ENCODE data around the gene AMELX. TPM values are rescaled to one million over a fixed set of nuclear protein-coding genes. Genes with fewer than 3 reads are reported as not detected.

AMELX gene
- not detected in 2 replicates for total RNA-seq (2014; rRNA removed; shearing (Covaris generic); ENCODE audit: low replicate concordance)

- Histone ChIP-seq H3K79me2 (ENCODE audit: low read length) (no peaks in the 10 kb centered on the region), H3K27ac (ENCODE audit: low read length) (no peak within 1 kb of the TSS), H3K27me3 (ENCODE audit: low read length) (no peaks in the 10 kb centered on the region), H3K4me2 (ENCODE audit: low read depth, low read length, poor library complexity, severe bottlenecking) (no peak within 1 kb of the TSS), H3K4me3 (ENCODE audit: low read length) (no peak within 1 kb of the TSS), H3K9ac (ENCODE audit: low read length) (no peak within 1 kb of the TSS), H3K36me3 (ENCODE audit: insufficient read depth, low read length) (no peaks in the 10 kb centered on the region), H3K9me2 (replicated peaks; ENCODE audit: insufficient read depth, low read length) (no peaks in the 10 kb centered on the region), H3K9me3 (ENCODE audit: low read length) (no peaks in the 10 kb centered on the region), H4K20me1 (ENCODE audit: insufficient read depth, low read depth, low read length) (no peaks in the 10 kb centered on the region), H2AFZ (ENCODE audit: low read length) (no peak within 1 kb of the TSS), H3K4me1 (ENCODE audit: low read length) (no peaks in the 10 kb centered on the region)
- no peak for DNase-seq
These were observed at the start of gene AMELX for GRCh38 chrX:11293113-11293512. Gene AMELX (plus strand): TSS chrX:11293413. CDS start chrX:11294789, 1,376 bp downstream.

GRCh38 chrX:11244636-11245035, 48.6 kb upstream of the AMELX start:
- no peaks in the 10 kb centered on the region for H3K9me3 ChIP-seq (ENCODE audit: low read length)
- H2AFZ ChIP-seq (ENCODE audit: low read length), result no peak overlapping the region
- no peak overlapping the region for H3K4me3 ChIP-seq (ENCODE audit: low read length)

DNA sequence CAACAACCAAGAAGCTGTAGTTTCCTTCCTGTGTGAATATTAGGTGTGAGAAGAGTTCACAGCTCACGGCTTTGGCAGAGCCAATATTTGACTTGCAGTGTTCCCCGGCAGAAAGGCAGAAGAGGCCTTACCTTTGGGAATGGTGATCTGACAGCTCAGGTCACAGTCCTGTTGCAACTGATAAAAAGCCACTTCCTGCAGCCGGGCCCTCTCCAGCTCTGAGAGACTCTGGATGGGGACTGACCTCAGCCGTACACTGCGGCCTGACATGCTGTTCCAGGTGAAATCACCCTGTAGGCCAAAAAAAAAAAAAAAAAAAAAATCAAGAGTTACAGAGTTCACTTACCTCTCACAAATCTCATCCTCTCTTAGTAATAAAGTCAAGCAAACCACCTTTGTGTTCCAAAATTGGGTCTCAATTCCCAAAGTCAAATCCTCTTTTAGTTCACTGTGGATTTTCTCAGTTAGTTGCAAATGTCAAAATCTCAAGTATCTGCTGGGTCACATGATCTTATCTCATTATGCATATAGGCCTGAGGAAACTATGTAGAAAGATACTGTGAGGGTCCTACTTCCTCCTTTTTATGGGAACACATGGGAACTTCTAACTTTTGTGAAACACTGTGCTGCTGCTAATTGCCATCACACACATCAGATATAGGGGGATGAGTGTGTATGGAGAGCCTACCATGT, 38.6 kb upstream of the AMELX start:
- no peak for DNase-seq
- no peaks in the 10 kb centered on the region for H3K36me3 ChIP-seq (ENCODE audit: insufficient read depth, low read length)
- no peaks in the 10 kb centered on the region for H3K27me3 ChIP-seq (ENCODE audit: low read length)
- no peaks in the 10 kb centered on the region for H3K9me2 ChIP-seq (replicated peaks; ENCODE audit: insufficient read depth, low read length)
- no peak overlapping the region for H3K4me3 ChIP-seq (ENCODE audit: low read length)
- H3K4me2 ChIP-seq (ENCODE audit: low read depth, low read length, poor library complexity, severe bottlenecking), result no peak overlapping the region
- no peak overlapping the region for H2AFZ ChIP-seq (ENCODE audit: low read length)
- H3K79me2 ChIP-seq (ENCODE audit: low read length), result no peaks in the 10 kb centered on the region
- no peak overlapping the region for H3K27ac ChIP-seq (ENCODE audit: low read length)
- H3K9me3 ChIP-seq (ENCODE audit: low read length), result no peaks in the 10 kb centered on the region
- H3K4me1 ChIP-seq (ENCODE audit: low read length), result no peaks in the 10 kb centered on the region
- H3K9ac ChIP-seq (ENCODE audit: low read length), result no peak overlapping the region
- H4K20me1 ChIP-seq (ENCODE audit: insufficient read depth, low read depth, low read length), result no peaks in the 10 kb centered on the region

More at GRCh38 chrX:11244636-11245035, 48.6 kb upstream of the AMELX start:
- H4K20me1 ChIP-seq (ENCODE audit: insufficient read depth, low read depth, low read length), result no peaks in the 10 kb centered on the region
- no peak for DNase-seq
- H3K79me2 ChIP-seq (ENCODE audit: low read length), result no peaks in the 10 kb centered on the region
- H3K27me3 ChIP-seq (ENCODE audit: low read length), result no peaks in the 10 kb centered on the region
- no peaks in the 10 kb centered on the region for H3K4me1 ChIP-seq (ENCODE audit: low read length)
- H3K4me2 ChIP-seq (ENCODE audit: low read depth, low read length, poor library complexity, severe bottlenecking), result no peak overlapping the region
- no peak overlapping the region for H3K27ac ChIP-seq (ENCODE audit: low read length)
- H3K9ac ChIP-seq (ENCODE audit: low read length), result no peak overlapping the region
- no peaks in the 10 kb centered on the region for H3K36me3 ChIP-seq (ENCODE audit: insufficient read depth, low read length)
- no peaks in the 10 kb centered on the region for H3K9me2 ChIP-seq (replicated peaks; ENCODE audit: insufficient read depth, low read length)

DNA sequence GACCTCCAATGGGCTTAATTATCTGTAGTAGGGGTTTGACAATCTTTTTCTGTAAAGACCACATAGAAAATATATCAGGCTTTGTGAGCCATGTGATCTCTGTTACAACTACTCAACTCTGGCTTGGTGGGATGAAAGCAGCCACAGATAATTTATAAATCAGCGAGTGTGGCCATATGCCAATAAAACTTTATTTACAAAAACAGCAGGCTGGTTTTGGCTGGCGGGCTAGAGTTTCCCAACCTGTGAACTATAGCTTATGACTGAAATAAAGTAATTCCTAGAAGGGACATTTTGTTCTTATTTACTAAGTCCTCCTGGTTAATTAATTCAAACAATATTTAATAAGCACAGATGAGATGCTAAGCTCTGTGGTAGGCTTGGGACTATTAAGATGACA, 35.9 kb upstream of the AMELX start:
- no peak overlapping the region for H3K9ac ChIP-seq (ENCODE audit: low read length)
- H3K4me3 ChIP-seq (ENCODE audit: low read length), result no peak overlapping the region
- H2AFZ ChIP-seq (ENCODE audit: low read length), result no peak overlapping the region
- no peaks in the 10 kb centered on the region for H3K4me1 ChIP-seq (ENCODE audit: low read length)
- H4K20me1 ChIP-seq (ENCODE audit: insufficient read depth, low read depth, low read length), result no peaks in the 10 kb centered on the region
- no peaks in the 10 kb centered on the region for H3K9me3 ChIP-seq (ENCODE audit: low read length)
- DNase-seq, result no peak
- H3K27ac ChIP-seq (ENCODE audit: low read length), result no peak overlapping the region
- H3K9me2 ChIP-seq (replicated peaks; ENCODE audit: insufficient read depth, low read length), result no peaks in the 10 kb centered on the region
- no peaks in the 10 kb centered on the region for H3K36me3 ChIP-seq (ENCODE audit: insufficient read depth, low read length)
- no peaks in the 10 kb centered on the region for H3K79me2 ChIP-seq (ENCODE audit: low read length)
- no peak overlapping the region for H3K4me2 ChIP-seq (ENCODE audit: low read depth, low read length, poor library complexity, severe bottlenecking)
- H3K27me3 ChIP-seq (ENCODE audit: low read length), result no peaks in the 10 kb centered on the region

DNA sequence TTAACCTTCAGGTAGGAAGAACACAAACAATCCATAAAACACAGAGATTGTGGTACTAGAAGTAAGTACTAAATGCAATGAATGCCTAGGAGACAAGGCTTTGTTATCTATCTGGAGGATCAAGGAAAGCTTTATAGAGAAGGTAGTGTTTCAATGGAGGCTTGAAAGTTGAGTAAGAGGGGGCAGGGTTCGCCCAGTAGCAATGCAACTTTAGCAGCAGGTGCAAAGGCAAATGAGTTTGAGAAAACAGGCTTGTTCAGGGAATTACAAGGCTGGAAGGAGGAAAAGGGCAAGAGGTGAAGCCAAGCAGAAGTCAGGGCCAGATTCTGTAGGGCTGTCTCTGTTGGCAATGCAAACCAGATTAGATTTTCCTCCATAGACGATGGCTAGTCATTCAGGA, 35.5 kb upstream of the AMELX start:
- no peaks in the 10 kb centered on the region for H3K9me2 ChIP-seq (replicated peaks; ENCODE audit: insufficient read depth, low read length)
- no peak overlapping the region for H3K4me3 ChIP-seq (ENCODE audit: low read length)
- H3K36me3 ChIP-seq (ENCODE audit: insufficient read depth, low read length), result no peaks in the 10 kb centered on the region
- H3K27me3 ChIP-seq (ENCODE audit: low read length), result no peaks in the 10 kb centered on the region
- no peaks in the 10 kb centered on the region for H3K79me2 ChIP-seq (ENCODE audit: low read length)
- no peaks in the 10 kb centered on the region for H4K20me1 ChIP-seq (ENCODE audit: insufficient read depth, low read depth, low read length)
- H2AFZ ChIP-seq (ENCODE audit: low read length), result no peak overlapping the region
- no peaks in the 10 kb centered on the region for H3K9me3 ChIP-seq (ENCODE audit: low read length)
- H3K27ac ChIP-seq (ENCODE audit: low read length), result no peak overlapping the region
- no peak overlapping the region for H3K4me2 ChIP-seq (ENCODE audit: low read depth, low read length, poor library complexity, severe bottlenecking)
- H3K4me1 ChIP-seq (ENCODE audit: low read length), result no peaks in the 10 kb centered on the region
- DNase-seq, result no peak
- H3K9ac ChIP-seq (ENCODE audit: low read length), result no peak overlapping the region

DNA sequence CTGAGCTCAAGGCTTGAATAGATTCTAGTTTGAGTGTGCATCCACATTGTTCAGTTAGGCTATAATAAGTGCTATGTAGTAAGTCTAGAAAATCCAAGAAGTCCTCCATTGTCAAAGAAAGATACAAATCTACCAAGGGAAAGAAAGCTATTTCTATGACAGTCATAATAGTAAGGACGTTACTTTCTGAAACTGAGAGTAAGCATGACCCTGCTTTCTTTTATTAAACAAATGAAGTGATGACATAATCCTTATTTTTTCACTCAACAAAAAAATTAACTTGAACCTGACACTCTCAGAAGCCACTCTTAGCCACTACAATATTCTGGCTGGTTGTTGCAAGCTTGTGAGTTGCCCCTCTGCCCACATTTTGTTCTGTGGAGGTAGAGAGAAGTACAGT, 33.8 kb upstream of the AMELX start:
- Histone ChIP-seq H3K9me2 (replicated peaks; ENCODE audit: insufficient read depth, low read length) (no peaks in the 10 kb centered on the region), H3K27ac (ENCODE audit: low read length) (no peak overlapping the region), H3K79me2 (ENCODE audit: low read length) (no peaks in the 10 kb centered on the region), H3K4me1 (ENCODE audit: low read length) (no peaks in the 10 kb centered on the region), H3K9ac (ENCODE audit: low read length) (no peak overlapping the region), H4K20me1 (ENCODE audit: insufficient read depth, low read depth, low read length) (no peaks in the 10 kb centered on the region), H3K36me3 (ENCODE audit: insufficient read depth, low read length) (no peaks in the 10 kb centered on the region), H3K4me2 (ENCODE audit: low read depth, low read length, poor library complexity, severe bottlenecking) (no peak overlapping the region), H3K4me3 (ENCODE audit: low read length) (no peak overlapping the region), H3K27me3 (ENCODE audit: low read length) (no peaks in the 10 kb centered on the region), H3K9me3 (ENCODE audit: low read length) (no peaks in the 10 kb centered on the region), H2AFZ (ENCODE audit: low read length) (no peak overlapping the region)
- DNase-seq, result no peak

GRCh38 chrX:11261260-11261659, 32.0 kb upstream of the AMELX start:
- Histone ChIP-seq H2AFZ (ENCODE audit: low read length) (no peak overlapping the region), H3K9me2 (replicated peaks; ENCODE audit: insufficient read depth, low read length) (no peaks in the 10 kb centered on the region), H3K36me3 (ENCODE audit: insufficient read depth, low read length) (no peaks in the 10 kb centered on the region), H3K27me3 (ENCODE audit: low read length) (no peaks in the 10 kb centered on the region), H4K20me1 (ENCODE audit: insufficient read depth, low read depth, low read length) (no peaks in the 10 kb centered on the region), H3K4me2 (ENCODE audit: low read depth, low read length, poor library complexity, severe bottlenecking) (no peak overlapping the region), H3K4me1 (ENCODE audit: low read length) (no peaks in the 10 kb centered on the region), H3K4me3 (ENCODE audit: low read length) (no peak overlapping the region), H3K9ac (ENCODE audit: low read length) (no peak overlapping the region), H3K9me3 (ENCODE audit: low read length) (no peaks in the 10 kb centered on the region), H3K79me2 (ENCODE audit: low read length) (no peaks in the 10 kb centered on the region), H3K27ac (ENCODE audit: low read length) (no peak overlapping the region)
- no peak for DNase-seq

DNA sequence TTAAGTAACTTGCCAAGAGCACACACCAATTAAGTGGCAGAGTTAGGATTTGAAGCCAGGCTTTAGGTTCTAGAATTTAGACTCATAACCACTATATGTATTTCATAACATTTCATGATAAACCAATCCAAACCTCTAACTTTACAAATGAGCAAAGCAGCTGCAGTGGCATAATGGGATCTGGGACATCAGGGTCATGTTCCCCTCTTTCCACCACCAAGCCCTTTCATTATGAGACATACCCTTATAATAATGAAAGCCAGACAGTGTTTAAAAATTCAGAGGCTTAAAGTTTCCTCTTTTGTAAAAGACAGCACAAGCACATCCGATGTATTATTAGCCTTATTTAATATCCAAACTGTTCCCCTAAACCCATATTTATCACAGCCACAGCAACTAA, 28.3 kb upstream of the AMELX start:
- H3K9ac ChIP-seq (ENCODE audit: low read length), result no peak overlapping the region
- no peaks in the 10 kb centered on the region for H3K79me2 ChIP-seq (ENCODE audit: low read length)
- no peaks in the 10 kb centered on the region for H3K4me1 ChIP-seq (ENCODE audit: low read length)
- H3K9me2 ChIP-seq (replicated peaks; ENCODE audit: insufficient read depth, low read length), result no peaks in the 10 kb centered on the region
- no peaks in the 10 kb centered on the region for H3K36me3 ChIP-seq (ENCODE audit: insufficient read depth, low read length)
- no peak overlapping the region for H3K27ac ChIP-seq (ENCODE audit: low read length)
- no peak overlapping the region for H3K4me2 ChIP-seq (ENCODE audit: low read depth, low read length, poor library complexity, severe bottlenecking)
- H2AFZ ChIP-seq (ENCODE audit: low read length), result no peak overlapping the region
- DNase-seq, result no peak
- no peaks in the 10 kb centered on the region for H3K27me3 ChIP-seq (ENCODE audit: low read length)
- no peaks in the 10 kb centered on the region for H3K9me3 ChIP-seq (ENCODE audit: low read length)
- H4K20me1 ChIP-seq (ENCODE audit: insufficient read depth, low read depth, low read length), result no peaks in the 10 kb centered on the region
- H3K4me3 ChIP-seq (ENCODE audit: low read length), result no peak overlapping the region

Data from Karpas-422 (cell line).